H9 (cell line): Measurements from ENCODE around the gene CXorf66. TPM values are rescaled to one million over a fixed set of nuclear protein-coding genes. Genes with fewer than 3 reads are reported as not detected.

ENCODE experiments used
- DNase-seq: peaks from one replicate; pipeline ENCODE4 v3.0.0-alpha.2; 2017
- H2AFZ ChIP-seq: one replicate; pipeline ENCODE4 v1.6.1; 2013; ENCODE audit warnings: mild to moderate bottlenecking, low read length, control low read depth, moderate library complexity
- H2AK5ac ChIP-seq: 2 replicates; pipeline ENCODE4 v1.6.1; 2013; ENCODE audit warnings: low read length, control low read depth, mixed read lengths; ENCODE audit not compliant: insufficient read length
- H2BK120ac ChIP-seq: one replicate; pipeline ENCODE4 v1.6.1; 2013; ENCODE audit warnings: low read depth, mild to moderate bottlenecking, low read length, control low read depth, inconsistent platforms; ENCODE audit not compliant: poor library complexity, severe bottlenecking
- H2BK12ac ChIP-seq: 2 replicates; pipeline ENCODE4 v1.6.1; 2013; ENCODE audit warnings: low read length, control low read depth, mixed read lengths, low read depth; ENCODE audit not compliant: insufficient read length
- H2BK15ac ChIP-seq: 2 replicates; pipeline ENCODE4 v1.6.1; 2013; ENCODE audit warnings: low read depth, low read length, control low read depth
- H2BK20ac ChIP-seq: one replicate; pipeline ENCODE4 v1.6.1; 2013; ENCODE audit warnings: low read depth, mild to moderate bottlenecking, low read length, control low read depth, inconsistent platforms; ENCODE audit not compliant: poor library complexity, severe bottlenecking
- H2BK5ac ChIP-seq: 2 replicates; pipeline ENCODE4 v1.6.1; 2013; ENCODE audit warnings: low read length, control low read depth, mixed read lengths; ENCODE audit not compliant: insufficient read length
- H3K14ac ChIP-seq: 2 replicates; pipeline ENCODE4 v1.6.1; 2013; ENCODE audit warnings: low read length, control low read depth; ENCODE audit not compliant: insufficient read depth
- H3K18ac ChIP-seq: 2 replicates; pipeline ENCODE4 v1.6.1; 2013; ENCODE audit warnings: low read depth, mild to moderate bottlenecking, mixed read lengths, low read length, control low read depth; ENCODE audit not compliant: insufficient read length
- H3K23ac ChIP-seq: 2 replicates; pipeline ENCODE4 v1.6.1; 2013; ENCODE audit warnings: low read length, control low read depth, mixed read lengths, low read depth; ENCODE audit not compliant: insufficient read length
- H3K23me2 ChIP-seq: 2 replicates; pipeline ENCODE4 v1.6.1; 2013; ENCODE audit warnings: low read depth, mild to moderate bottlenecking, mixed read lengths, low read length, control low read depth; ENCODE audit not compliant: insufficient read length, poor library complexity, severe bottlenecking
- H3K27ac ChIP-seq: 2 replicates; pipeline ENCODE4 v1.5.1; 2013; ENCODE audit warnings: low read length, control low read depth, mixed read lengths, low read depth; ENCODE audit not compliant: insufficient read length
- H3K27me3 ChIP-seq: 2 replicates; pipeline ENCODE4 v1.6.1; 2013; ENCODE audit warnings: low read length, control low read depth, inconsistent platforms; ENCODE audit not compliant: insufficient read depth
- H3K4ac ChIP-seq: 2 replicates; pipeline ENCODE4 v1.6.1; 2013; ENCODE audit warnings: low read depth, mild to moderate bottlenecking, control low read depth, inconsistent platforms, low read length, moderate library complexity
- H3K4me1 ChIP-seq: 2 replicates; pipeline ENCODE4 v1.6.1; 2013; ENCODE audit warnings: low read length, control low read depth, inconsistent platforms; ENCODE audit not compliant: insufficient read depth
- H3K4me2 ChIP-seq: 2 replicates; pipeline ENCODE4 v1.6.1; 2013; ENCODE audit warnings: low read length, control low read depth, mixed read lengths; ENCODE audit not compliant: insufficient read length, insufficient read depth
- H3K56ac ChIP-seq: 2 replicates; pipeline ENCODE4 v1.6.1; 2013; ENCODE audit warnings: low read depth, mild to moderate bottlenecking, mixed read lengths, low read length, control low read depth; ENCODE audit not compliant: insufficient read length
- H3K79me1 ChIP-seq: 2 replicates; pipeline ENCODE4 v1.6.1; 2013; ENCODE audit warnings: low read depth, mild to moderate bottlenecking, moderate library complexity, low read length, control low read depth, inconsistent platforms; ENCODE audit not compliant: insufficient read depth, poor library complexity, severe bottlenecking
- H3K79me2 ChIP-seq: 2 replicates; pipeline ENCODE4 v1.6.1; 2013; ENCODE audit warnings: low read length, control low read depth, inconsistent platforms; ENCODE audit not compliant: insufficient read depth
- H3K9ac ChIP-seq: 2 replicates; pipeline ENCODE4 v1.6.1; 2013; ENCODE audit warnings: low read length, control low read depth, mixed read lengths; ENCODE audit not compliant: insufficient read length; ENCODE audit errors: extremely low read depth
- H3K9me3 ChIP-seq: one replicate; pipeline ENCODE4 v1.6.1; 2013; ENCODE audit warnings: low read depth, low read length, inconsistent platforms; ENCODE audit not compliant: control insufficient read depth
- H3T11ph ChIP-seq: one replicate; pipeline ENCODE4 v1.6.1; 2013; ENCODE audit warnings: mild to moderate bottlenecking, low read length, control low read depth, inconsistent platforms
- H4K20me1 ChIP-seq: one replicate; pipeline ENCODE4 v1.6.1; 2013; ENCODE audit not compliant: control insufficient read depth, insufficient read length, insufficient read depth
- H4K5ac ChIP-seq: 2 replicates; pipeline ENCODE4 v1.6.1; 2013; ENCODE audit warnings: low read depth, mild to moderate bottlenecking, mixed read lengths, low read length, control low read depth; ENCODE audit not compliant: insufficient read length
- H4K8ac ChIP-seq: replicated peaks from 2 replicates; pipeline ENCODE4 v1.6.1; 2013; ENCODE audit warnings: low read length, control low read depth, mixed read lengths, low read depth; ENCODE audit not compliant: insufficient read length
- H4K91ac ChIP-seq: 2 replicates; pipeline ENCODE4 v1.6.1; 2013; ENCODE audit warnings: low read depth, mild to moderate bottlenecking, moderate library complexity, mixed read lengths, low read length, control low read depth; ENCODE audit not compliant: insufficient read length
- H3K27ac Mint-ChIP-seq, 3 experiments: 2 replicates in 2 of 3; 3 replicates in 1 of 3; pipeline ENCODE4 v1.8.0; 2020 to 2021; ENCODE audit warnings: mixed read lengths in 3 of 3, mild to moderate bottlenecking in 1 of 3, moderate library complexity in 1 of 3
- H3K27me3 Mint-ChIP-seq: 2 replicates; pipeline ENCODE4 v1.8.0; 2021; ENCODE audit warnings: low read depth, mild to moderate bottlenecking, moderate library complexity, mixed read lengths
- H3K36me3 Mint-ChIP-seq, 3 experiments: 2 replicates in 2 of 3; 3 replicates in 1 of 3; pipeline ENCODE4 v1.8.0; 2020 to 2021; ENCODE audit warnings: low read depth in 3 of 3, mixed read lengths in 3 of 3; ENCODE audit not compliant: insufficient read depth in 1 of 3
- H3K4me1 Mint-ChIP-seq, 2 experiments: 2 replicates each; pipeline ENCODE4 v1.8.0; 2020; ENCODE audit warnings: mixed read lengths in 2 of 2
- H3K4me3 Mint-ChIP-seq, 2 experiments: 2 replicates in 1 of 2; 3 replicates in 1 of 2; pipeline ENCODE4 v1.8.0; 2020 to 2021; ENCODE audit warnings: mild to moderate bottlenecking in 2 of 2, mixed read lengths in 2 of 2, moderate library complexity in 1 of 2
- H3K9me3 Mint-ChIP-seq, 2 experiments: 2 replicates in 1 of 2; 3 replicates in 1 of 2; pipeline ENCODE4 v1.8.0; 2020; ENCODE audit warnings: mild to moderate bottlenecking in 2 of 2, mixed read lengths in 2 of 2, moderate library complexity in 1 of 2
- WGBS: extraction: QIAGEN DNeasy Blood & Tissue Kit; methylation state at CpG from one replicate; pipeline ENCODE4 v1.1.7; 2013; ENCODE audit warnings: missing lambda C conversion rate, low lambda C conversion rate, mixed read lengths; ENCODE audit not compliant: insufficient read length; ENCODE audit errors: extremely low coverage; 5-methylcytosine and 5-hydroxymethylcytosine counted together
- total RNA-seq: library from RNA; stranded (reverse); gene quantifications from 2 replicates; pipeline ENCODE4 v1.2.1, GENCODE V29; 2021
- TF ChIP-seq, protein P1 (sequence below): fragments of 200-600 bp; sonication (generic); conservative IDR thresholded peaks from 3 replicates; pipeline ENCODE4 v1.8.0; 2021; ENCODE audit warnings: antibody characterized with exemption, mild to moderate bottlenecking

CXorf66 gene
- total RNA-seq, 1 experiment from 2014 or later = not detected

DNA sequence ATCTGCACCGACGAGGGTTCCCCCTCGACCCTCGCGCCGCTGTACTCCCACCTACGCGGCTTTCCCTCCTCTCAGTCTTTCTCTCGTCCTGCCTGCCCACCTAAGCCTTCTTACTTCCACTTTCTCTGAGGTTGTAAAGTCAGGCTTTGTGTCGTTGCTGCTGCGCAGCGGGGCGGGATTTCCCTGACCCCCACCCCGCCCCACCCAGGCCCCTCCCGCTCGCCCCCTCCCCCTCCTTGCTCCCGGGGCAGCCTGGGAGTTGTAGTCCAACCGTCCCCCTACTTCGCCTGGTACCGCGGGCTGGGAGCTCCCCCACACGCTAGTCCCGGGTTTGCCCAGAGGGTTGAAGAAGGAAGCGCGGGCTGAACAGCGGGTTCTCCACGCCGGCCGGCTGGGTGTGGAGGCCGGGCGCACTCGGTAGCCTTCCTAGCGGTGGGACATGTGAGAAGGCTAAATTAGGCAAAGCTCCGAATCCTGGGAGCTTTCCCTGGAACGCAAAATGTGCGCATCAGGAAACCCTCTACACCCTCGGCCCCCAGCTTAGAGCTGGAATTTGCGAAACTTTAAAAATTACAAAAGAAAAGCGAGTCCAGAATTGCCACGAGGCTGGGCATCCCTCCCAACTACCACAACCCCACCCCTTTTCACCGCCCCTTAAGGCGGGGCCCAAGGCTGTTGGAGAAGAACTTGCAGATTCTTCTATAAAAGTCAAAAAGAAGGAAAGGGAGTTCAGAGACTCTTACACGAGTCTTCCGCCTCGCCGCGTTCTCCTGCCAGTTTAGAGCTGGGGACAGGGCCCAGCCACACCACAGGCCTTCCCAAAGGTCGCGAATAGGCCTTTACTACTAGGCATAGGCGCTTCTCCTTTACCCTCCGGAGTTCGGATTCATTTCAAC, 32.2 kb downstream of the CXorf66 start, which contains the start of gene ATP11C:
Gene ATP11C (minus strand): TSS at position 153 of the 896 bp plus-strand sequence. CDS start 1,011 bp downstream, outside the sequence.
- H3K27ac Mint-ChIP-seq = peak within 1 kb of the TSS; percentile 49 to 97 (median 91); a peak in 6 of 7 replicates
- H4K5ac ChIP-seq = no peak within 1 kb of the TSS
- no peaks in the 10 kb centered on the region for H3K27me3 ChIP-seq
- no peak within 1 kb of the TSS for H4K8ac ChIP-seq
- peaks cover 29 to 38% of the 10 kb centered on the region in 2 experiments for H3K4me1 Mint-ChIP-seq
- no peak within 1 kb of the TSS for H2AK5ac ChIP-seq
- H3T11ph ChIP-seq = no peak within 1 kb of the TSS
- peak within 1 kb of the TSS; percentile 77 to 95 for H3K4me3 Mint-ChIP-seq
- H3K79me2 ChIP-seq = peaks cover 13% of the 10 kb centered on the region; the same call in 1 of the 2 replicates
- H3K23ac ChIP-seq = no peak within 1 kb of the TSS
- peaks cover 0 to 47% of the 10 kb centered on the region in 2 experiments; a peak in 3 of 5 replicates for H3K9me3 Mint-ChIP-seq
- no peak within 1 kb of the TSS for H2BK20ac ChIP-seq
- H2BK5ac ChIP-seq = no peak within 1 kb of the TSS
- H2AFZ ChIP-seq = no peak within 1 kb of the TSS
- H2BK120ac ChIP-seq = no peak within 1 kb of the TSS
- no peak within 1 kb of the TSS for H4K91ac ChIP-seq
- TF ChIP-seq, protein P1, sequence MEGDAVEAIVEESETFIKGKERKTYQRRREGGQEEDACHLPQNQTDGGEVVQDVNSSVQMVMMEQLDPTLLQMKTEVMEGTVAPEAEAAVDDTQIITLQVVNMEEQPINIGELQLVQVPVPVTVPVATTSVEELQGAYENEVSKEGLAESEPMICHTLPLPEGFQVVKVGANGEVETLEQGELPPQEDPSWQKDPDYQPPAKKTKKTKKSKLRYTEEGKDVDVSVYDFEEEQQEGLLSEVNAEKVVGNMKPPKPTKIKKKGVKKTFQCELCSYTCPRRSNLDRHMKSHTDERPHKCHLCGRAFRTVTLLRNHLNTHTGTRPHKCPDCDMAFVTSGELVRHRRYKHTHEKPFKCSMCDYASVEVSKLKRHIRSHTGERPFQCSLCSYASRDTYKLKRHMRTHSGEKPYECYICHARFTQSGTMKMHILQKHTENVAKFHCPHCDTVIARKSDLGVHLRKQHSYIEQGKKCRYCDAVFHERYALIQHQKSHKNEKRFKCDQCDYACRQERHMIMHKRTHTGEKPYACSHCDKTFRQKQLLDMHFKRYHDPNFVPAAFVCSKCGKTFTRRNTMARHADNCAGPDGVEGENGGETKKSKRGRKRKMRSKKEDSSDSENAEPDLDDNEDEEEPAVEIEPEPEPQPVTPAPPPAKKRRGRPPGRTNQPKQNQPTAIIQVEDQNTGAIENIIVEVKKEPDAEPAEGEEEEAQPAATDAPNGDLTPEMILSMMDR = 0 out of 3 replicates have a peak, but pooled peaks have one; percentile 8
- peak within 1 kb of the TSS; percentile 67 for H3K9ac ChIP-seq
- H3K23me2 ChIP-seq = peaks cover 7% of the 10 kb centered on the region
- no peak within 1 kb of the TSS for H3K56ac ChIP-seq
- H3K27ac ChIP-seq = no peak within 1 kb of the TSS
- peak within 1 kb of the TSS; percentile 93 for H3K4me2 ChIP-seq
- no CpG with 5 or more reads among the region's 52 CpGs for WGBS
- no peak within 1 kb of the TSS for H2BK15ac ChIP-seq
- H2BK12ac ChIP-seq = no peak within 1 kb of the TSS
- peak; percentile 82 for DNase-seq
- no peaks in the 10 kb centered on the region for H4K20me1 ChIP-seq
- no peak within 1 kb of the TSS for H3K18ac ChIP-seq
- peaks cover 0 to 4% (median 0%) of the 10 kb centered on the region in 3 experiments; a peak in 2 of 7 replicates for H3K36me3 Mint-ChIP-seq
- no peaks in the 10 kb centered on the region for H3K79me1 ChIP-seq
- H3K4me1 ChIP-seq = peaks cover 8% of the 10 kb centered on the region; the same call in 1 of the 2 replicates
- no peak within 1 kb of the TSS for H3K4ac ChIP-seq
- no peaks in the 10 kb centered on the region for H3K27me3 Mint-ChIP-seq
- peak within 1 kb of the TSS; percentile 75 for H3K14ac ChIP-seq
- H3K9me3 ChIP-seq = no peaks in the 10 kb centered on the region
